Measurements from ENCODE around the gene FAM210A. TPM values are rescaled to one million over a fixed set of nuclear protein-coding genes. Genes with fewer than 3 reads are reported as not detected.

The FAM210A gene
- total RNA-seq, 1 experiment from 2014 or later, result 17.4 TPM

DNA sequence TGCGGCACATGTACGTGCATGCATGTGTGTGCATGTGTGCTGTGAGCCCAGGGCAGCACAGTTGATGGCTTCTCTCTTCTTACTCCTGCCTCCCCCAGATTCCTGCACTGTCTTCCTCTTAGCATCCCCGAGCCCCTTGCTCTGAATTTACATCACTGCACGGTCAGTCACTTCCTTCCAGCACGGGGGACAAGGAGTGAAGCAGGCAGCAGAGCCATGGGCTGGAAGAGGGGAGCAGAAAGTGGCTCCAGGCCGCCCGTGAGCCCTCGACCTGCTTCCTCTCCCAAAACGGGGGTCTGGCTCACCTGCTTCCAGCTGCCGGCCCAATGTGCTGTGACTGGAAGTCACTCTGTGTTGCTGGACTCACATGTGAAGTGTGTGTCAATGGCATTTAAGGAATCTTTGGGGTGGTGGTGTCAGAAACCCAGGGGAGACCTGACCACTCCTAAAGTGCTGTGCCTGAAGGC is 106.1 kb downstream of the FAM210A start:
- H3K27ac Mint-ChIP-seq, result 0 out of 2 replicates have a peak overlapping the region, but pooled peaks have one; percentile 20
- ATAC-seq, result no peak
- H3K4me3 Mint-ChIP-seq, result no peak overlapping the region
- no peaks in the 10 kb centered on the region for H3K27me3 Mint-ChIP-seq (ENCODE audit: low read depth)
- no peak for DNase-seq (ENCODE audit: low spot score)
- ChIA-PET POLR2A (no interaction called here), CTCF (no interaction called here)
- H3K4me1 Mint-ChIP-seq, result no peaks in the 10 kb centered on the region
- H3K9me3 Mint-ChIP-seq, result no peaks in the 10 kb centered on the region
- TF ChIP-seq ATF1 (CRISPR knock-in tag; IDR thresholded peaks at IDR 0.05), result no peak
- no peak for TF ChIP-seq E2F5 (CRISPR knock-in tag; IDR thresholded peaks at IDR 0.05)
- TF ChIP-seq NFYB (CRISPR knock-in tag; conservative IDR thresholded peaks at IDR 0.05; ENCODE audit: low read depth), result no peak
- no peak for TF ChIP-seq GTF2I (CRISPR knock-in tag; conservative IDR thresholded peaks at IDR 0.05)
- no peak for TF ChIP-seq GRHL2 (CRISPR knock-in tag; IDR thresholded peaks at IDR 0.05; ENCODE audit: insufficient replicate concordance, severe bottlenecking)
- no peak for TF ChIP-seq TEAD1 (CRISPR knock-in tag; IDR thresholded peaks at IDR 0.05)
- no peak for TF ChIP-seq ZNF423 (CRISPR knock-in tag; IDR thresholded peaks at IDR 0.05)
- no peak for TF ChIP-seq JUN (CRISPR knock-in tag; IDR thresholded peaks at IDR 0.05)
- TF ChIP-seq CREM (CRISPR knock-in tag; IDR thresholded peaks at IDR 0.05), result no peak
- TF ChIP-seq, protein P1, sequence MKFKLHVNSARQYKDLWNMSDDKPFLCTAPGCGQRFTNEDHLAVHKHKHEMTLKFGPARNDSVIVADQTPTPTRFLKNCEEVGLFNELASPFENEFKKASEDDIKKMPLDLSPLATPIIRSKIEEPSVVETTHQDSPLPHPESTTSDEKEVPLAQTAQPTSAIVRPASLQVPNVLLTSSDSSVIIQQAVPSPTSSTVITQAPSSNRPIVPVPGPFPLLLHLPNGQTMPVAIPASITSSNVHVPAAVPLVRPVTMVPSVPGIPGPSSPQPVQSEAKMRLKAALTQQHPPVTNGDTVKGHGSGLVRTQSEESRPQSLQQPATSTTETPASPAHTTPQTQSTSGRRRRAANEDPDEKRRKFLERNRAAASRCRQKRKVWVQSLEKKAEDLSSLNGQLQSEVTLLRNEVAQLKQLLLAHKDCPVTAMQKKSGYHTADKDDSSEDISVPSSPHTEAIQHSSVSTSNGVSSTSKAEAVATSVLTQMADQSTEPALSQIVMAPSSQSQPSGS (CRISPR knock-in tag; IDR thresholded peaks at IDR 0.05; ENCODE audit: borderline replicate concordance, low read depth), result no peak
- TF ChIP-seq TCF7 (CRISPR knock-in tag; IDR thresholded peaks at IDR 0.05; ENCODE audit: low read depth), result no peak
- no peak for TF ChIP-seq FOXK1 (CRISPR knock-in tag; IDR thresholded peaks at IDR 0.05)
- TF ChIP-seq CBFB (CRISPR knock-in tag; IDR thresholded peaks at IDR 0.05; ENCODE audit: low read depth), result no peak
- no peak for TF ChIP-seq MYBL2 (CRISPR knock-in tag; IDR thresholded peaks at IDR 0.05)
- TF ChIP-seq, protein P2, sequence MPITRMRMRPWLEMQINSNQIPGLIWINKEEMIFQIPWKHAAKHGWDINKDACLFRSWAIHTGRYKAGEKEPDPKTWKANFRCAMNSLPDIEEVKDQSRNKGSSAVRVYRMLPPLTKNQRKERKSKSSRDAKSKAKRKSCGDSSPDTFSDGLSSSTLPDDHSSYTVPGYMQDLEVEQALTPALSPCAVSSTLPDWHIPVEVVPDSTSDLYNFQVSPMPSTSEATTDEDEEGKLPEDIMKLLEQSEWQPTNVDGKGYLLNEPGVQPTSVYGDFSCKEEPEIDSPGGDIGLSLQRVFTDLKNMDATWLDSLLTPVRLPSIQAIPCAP (CRISPR knock-in tag; IDR thresholded peaks at IDR 0.05), result no peak
- TF ChIP-seq ZNF219 (CRISPR knock-in tag; IDR thresholded peaks at IDR 0.05; ENCODE audit: borderline replicate concordance), result no peak
- TF ChIP-seq ZNF281 (CRISPR knock-in tag; IDR thresholded peaks at IDR 0.05), result no peak
- H3K36me3 Mint-ChIP-seq, result no peaks in the 10 kb centered on the region

- Mint-ChIP-seq H3K27me3 (ENCODE audit: low read depth) (no peaks in the 10 kb centered on the region), H3K27ac (no peak overlapping the region), H3K4me1 (no peaks in the 10 kb centered on the region), H3K36me3 (no peaks in the 10 kb centered on the region), H3K9me3 (no peaks in the 10 kb centered on the region), H3K4me3 (no peak overlapping the region)
- peak; percentile 25; the same call in 1 of the 2 replicates for ATAC-seq
- ChIA-PET CTCF (no interaction called here), POLR2A (no interaction called here)
- no peak for DNase-seq (ENCODE audit: low spot score)
- no peak for TF ChIP-seq OVOL2 (CRISPR knock-in tag; IDR thresholded peaks at IDR 0.05; ENCODE audit: borderline replicate concordance)
- TF ChIP-seq RORB (CRISPR knock-in tag; IDR thresholded peaks at IDR 0.05), result no peak
- TF ChIP-seq, protein P3, sequence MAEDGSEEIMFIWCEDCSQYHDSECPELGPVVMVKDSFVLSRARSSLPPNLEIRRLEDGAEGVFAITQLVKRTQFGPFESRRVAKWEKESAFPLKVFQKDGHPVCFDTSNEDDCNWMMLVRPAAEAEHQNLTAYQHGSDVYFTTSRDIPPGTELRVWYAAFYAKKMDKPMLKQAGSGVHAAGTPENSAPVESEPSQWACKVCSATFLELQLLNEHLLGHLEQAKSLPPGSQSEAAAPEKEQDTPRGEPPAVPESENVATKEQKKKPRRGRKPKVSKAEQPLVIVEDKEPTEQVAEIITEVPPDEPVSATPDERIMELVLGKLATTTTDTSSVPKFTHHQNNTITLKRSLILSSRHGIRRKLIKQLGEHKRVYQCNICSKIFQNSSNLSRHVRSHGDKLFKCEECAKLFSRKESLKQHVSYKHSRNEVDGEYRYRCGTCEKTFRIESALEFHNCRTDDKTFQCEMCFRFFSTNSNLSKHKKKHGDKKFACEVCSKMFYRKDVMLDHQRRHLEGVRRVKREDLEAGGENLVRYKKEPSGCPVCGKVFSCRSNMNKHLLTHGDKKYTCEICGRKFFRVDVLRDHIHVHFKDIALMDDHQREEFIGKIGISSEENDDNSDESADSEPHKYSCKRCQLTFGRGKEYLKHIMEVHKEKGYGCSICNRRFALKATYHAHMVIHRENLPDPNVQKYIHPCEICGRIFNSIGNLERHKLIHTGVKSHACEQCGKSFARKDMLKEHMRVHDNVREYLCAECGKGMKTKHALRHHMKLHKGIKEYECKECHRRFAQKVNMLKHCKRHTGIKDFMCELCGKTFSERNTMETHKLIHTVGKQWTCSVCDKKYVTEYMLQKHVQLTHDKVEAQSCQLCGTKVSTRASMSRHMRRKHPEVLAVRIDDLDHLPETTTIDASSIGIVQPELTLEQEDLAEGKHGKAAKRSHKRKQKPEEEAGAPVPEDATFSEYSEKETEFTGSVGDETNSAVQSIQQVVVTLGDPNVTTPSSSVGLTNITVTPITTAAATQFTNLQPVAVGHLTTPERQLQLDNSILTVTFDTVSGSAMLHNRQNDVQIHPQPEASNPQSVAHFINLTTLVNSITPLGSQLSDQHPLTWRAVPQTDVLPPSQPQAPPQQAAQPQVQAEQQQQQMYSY (CRISPR knock-in tag; IDR thresholded peaks at IDR 0.05), result no peak
- TF ChIP-seq, protein P4, sequence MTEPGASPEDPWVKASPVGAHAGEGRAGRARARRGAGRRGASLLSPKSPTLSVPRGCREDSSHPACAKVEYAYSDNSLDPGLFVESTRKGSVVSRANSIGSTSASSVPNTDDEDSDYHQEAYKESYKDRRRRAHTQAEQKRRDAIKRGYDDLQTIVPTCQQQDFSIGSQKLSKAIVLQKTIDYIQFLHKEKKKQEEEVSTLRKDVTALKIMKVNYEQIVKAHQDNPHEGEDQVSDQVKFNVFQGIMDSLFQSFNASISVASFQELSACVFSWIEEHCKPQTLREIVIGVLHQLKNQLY (CRISPR knock-in tag; IDR thresholded peaks at IDR 0.05), result no peak
- TF ChIP-seq ZMAT4 (CRISPR knock-in tag; IDR thresholded peaks at IDR 0.05), result no peak
- TF ChIP-seq ATF1 (CRISPR knock-in tag; IDR thresholded peaks at IDR 0.05), result no peak
- TF ChIP-seq JAZF1 (CRISPR knock-in tag; IDR thresholded peaks at IDR 0.05), result no peak
- TF ChIP-seq E2F4 (CRISPR knock-in tag; IDR thresholded peaks at IDR 0.05; ENCODE audit: borderline replicate concordance, low read depth), result no peak
Observed at GRCh38 chr18:13619505-13620205, 106.7 kb downstream of the FAM210A start.
